Stimulated activated CD4-positive, alpha-beta T cell treated with anti-CD3 and anti-CD28 coated beads, Interleukin-1b, Interleukin-23, amount 100 ng/mL, for 4 hours (primary cell): ENCODE measurements around the gene THEMIS.

Experiments
- DNase-seq, 2 donors: peaks; one replicate each; pipeline ENCODE4 v3.0.0-alpha.2; 2020; ENCODE audit warnings: low read depth in 2 of 2

THEMIS gene

DNA sequence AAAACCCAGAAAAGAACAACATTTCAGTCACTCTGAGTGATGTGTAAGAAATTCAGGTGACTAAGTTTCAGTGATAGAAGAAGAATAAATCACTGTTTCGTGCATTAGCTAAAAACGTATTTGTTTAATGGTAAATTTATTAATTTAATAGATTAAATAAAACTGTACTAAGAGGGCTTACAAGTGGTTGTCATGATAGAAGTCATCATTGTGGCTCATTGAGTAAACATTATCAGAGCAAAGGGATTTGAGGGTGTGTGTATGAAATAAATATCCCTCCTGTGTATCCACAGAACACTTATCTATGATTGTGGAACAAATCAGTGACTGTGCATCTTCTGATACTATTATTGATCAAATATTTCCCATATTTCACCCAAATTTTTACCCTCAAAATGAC lies 40.1 kb downstream of the THEMIS start:
- DNase-seq, result no peak

DNA sequence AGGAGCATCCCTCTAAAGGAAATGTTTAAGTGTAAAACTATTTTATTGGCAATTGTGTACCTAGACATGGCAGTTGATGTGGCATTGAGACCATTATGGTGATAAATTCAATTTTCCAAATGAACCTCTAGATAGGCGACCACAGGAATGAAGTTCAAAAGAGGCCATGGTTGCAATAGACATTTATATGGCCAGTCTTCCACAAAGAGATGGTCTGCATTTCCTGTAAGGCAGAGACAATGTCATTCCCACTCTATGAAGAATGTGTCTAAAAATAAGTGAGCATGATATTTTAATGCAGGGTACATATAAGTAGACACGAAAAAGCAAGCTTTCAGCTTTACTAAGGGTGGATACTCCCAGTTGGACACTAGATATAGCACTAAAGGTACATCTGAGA lies 40.9 kb downstream of the THEMIS start:
- DNase-seq, result no peak

DNA sequence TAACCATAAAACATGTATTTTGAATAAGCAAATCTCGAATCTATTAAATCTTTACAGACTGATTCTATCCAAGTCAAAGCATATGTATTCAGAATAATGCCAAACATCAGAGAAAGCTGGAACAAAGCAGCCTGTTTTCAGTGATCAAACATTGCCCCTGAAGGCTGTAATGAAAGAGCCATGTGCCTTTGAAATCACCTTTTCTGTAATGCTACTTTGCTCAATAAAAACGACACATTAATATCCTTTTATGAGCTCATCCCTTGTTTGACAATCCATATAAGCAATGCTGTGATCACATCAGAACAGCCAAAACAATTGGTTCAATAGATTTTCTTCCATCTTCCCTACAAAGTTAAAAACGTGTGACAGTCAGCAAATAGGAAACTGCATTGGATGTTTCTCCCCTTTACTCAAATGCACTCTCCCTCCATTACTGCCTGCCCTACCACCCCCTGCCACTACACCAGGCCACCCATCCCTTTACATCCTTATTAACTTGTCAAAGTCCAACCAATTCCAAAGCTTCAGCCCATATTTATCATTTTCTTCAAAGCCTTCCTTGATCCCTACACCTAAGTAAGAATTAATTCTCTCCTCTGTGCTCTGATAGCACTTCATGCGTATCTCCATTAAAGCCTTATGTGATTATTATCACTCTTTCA lies 42.0 kb downstream of the THEMIS start:
- DNase-seq, result no peak

DNA sequence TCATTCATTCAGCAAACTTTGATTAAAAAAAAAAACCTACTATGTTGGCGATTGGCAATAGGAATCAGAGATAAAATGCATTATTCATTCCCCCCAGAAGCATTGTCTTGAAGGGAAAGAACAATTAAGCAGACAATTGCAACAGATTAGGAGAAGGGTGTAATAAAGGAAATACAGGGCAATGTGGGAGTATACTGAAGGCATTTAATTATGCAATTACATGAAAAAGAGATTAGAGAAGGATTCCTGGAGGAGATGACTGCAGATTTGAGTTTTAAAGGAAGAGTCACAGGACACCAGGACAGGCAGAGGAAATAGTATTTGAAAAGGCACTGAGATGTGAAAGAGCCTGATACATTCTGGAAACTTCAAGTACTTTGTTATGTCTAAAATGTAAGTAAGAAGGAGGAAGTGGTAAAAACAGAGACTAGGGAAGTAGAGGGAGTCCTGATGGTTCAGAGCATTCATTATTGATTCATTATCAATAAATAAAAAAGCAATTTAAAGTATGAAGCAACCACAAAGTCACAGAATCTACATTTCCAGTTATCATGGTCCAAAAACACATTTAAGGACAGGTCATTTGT lies 43.7 kb downstream of the THEMIS start:
- DNase-seq, result no peak

DNA sequence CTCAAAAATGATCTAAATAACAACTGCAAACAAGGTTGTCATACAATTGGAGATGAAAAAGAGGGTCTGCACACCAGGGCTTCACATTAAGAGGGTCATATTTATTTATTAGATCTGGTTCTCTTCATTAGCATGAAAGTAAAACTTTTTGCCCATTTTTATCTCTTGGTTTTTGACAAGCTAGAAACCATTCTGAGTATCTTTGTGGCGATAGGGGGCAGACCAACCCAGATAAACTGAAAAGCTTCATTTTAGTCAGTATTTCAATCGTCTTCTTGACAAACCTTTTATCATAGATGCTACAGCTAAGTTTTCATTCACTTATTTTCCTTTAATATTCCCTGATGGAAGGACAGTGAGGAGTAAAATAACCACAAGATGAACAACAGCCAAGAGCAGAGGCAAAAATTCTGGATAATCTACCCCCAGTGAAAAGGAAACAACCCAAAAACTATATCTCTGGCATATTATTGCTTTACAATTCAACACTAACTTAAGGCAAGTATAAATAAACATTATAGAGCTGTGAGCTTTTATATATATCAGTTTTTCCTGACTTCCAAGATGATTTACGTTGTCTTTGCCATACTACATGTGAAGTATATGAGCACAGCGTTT lies 45.2 kb downstream of the THEMIS start:
- DNase-seq, result peak in 1 of 2 donors; percentile 41

DNA sequence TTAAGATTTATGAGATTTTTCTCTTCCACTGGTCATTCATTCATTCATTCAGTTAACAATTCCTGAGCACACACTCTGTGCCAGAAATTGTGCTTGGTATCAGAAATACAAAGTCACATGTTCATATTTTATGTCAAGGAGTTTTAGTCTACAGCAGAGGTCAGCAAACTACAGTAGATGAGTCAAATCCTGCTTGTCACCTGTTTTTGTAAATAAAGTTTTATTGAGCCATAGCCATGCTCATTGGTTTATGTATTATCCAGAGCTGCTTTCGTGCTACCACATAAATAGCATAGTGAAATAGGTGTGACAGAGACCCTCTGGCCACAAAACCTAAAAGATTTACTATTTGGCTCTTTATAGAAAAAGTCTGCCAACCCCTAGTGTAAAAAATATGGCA lies 46.8 kb downstream of the THEMIS start:
- no peak for DNase-seq

DNA sequence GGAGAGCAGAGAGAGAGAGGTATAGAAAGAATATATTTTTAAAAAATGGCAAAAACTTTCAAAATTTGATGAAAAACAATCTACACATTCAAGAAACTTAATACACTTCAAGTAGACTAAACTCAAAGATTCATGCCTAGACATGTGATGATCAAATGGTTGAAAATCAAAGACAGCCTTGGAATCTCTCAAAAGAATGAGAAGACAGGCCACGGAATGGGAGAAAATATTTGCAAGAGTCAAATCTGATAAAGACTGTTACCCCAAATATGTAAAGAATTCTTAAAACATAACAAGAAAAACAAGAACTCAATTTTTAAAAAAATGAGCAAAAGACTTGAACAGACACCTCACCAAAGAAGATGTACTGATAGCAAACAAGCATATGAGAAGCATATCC lies 49.7 kb downstream of the THEMIS start:
- DNase-seq, result no peak

DNA sequence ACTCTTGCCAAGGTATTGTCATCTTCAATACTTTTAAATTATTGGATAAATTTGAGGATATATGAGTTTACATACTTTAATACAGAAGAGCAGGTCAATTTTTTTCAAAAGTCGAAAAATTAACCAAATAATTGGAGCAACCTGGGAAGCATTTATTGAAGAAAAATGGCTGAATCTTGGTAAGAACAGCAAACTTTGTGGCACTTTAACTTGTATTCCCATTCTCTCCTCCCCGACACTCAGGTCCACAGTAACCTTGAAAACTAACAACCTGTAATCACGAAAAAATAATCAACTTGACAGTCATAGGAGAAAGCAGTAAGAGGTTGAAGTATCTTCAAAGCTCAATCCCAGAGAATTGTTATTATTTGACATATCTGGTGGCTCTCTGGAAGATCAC lies 55.6 kb downstream of the THEMIS start:
- no peak for DNase-seq

DNA sequence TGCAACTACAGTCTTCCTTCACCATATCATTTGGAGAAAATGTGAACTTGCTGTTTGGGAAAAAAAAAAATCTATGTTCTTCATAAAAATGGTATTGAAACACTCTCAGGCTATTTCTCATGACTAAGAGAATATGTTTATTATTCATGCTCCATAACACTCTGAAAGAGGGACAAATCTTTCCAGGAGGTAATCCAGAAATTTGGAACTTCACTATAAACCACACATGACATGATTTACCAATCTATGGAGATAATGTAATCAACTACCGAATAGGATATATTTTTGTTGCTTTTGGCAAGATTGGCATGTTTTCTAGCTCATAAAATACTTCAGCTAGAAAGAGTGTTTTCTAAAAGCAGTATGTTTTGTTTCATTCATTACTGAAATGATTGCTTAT lies 56.3 kb downstream of the THEMIS start:
- no peak for DNase-seq

DNA sequence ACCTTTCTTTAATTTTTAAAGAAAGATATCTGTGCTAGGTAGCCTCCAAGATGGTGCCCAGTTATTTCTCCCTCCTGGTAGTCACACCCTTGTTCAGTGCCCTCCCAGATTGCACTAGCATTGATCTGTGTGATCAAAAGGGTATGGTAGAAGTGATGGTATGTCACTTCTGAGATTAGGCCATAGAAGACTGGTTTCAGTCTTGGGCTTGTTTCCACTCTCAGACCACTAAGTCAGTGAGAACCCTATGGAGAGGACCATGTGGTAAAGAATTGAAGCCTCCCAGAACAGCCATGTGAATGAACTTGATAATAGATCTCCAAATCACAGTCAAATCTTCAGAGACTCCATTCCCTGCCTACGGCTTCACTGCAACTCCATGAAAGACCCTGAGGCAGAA lies 57.3 kb downstream of the THEMIS start:
- DNase-seq, result no peak

DNA sequence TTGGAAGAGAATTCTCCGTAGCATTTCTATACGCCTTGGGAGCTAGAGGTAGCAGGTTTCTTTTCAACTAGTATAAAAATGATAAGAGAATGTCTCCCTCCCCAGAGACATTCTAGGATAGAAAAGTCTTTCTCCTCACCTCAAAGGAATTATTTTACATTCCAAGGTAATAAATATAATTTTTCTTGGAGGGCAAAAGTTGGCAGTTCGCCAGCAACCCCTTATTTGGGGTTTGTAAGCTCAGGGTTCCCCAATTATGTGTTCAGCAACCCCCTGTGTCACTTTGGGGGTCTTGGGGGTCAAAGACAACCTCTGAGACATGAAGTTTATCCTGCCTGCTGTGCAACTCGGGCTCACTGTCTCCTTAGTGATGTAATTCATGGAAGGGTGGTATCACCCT lies 58.3 kb downstream of the THEMIS start:
- DNase-seq, result no peak

DNA sequence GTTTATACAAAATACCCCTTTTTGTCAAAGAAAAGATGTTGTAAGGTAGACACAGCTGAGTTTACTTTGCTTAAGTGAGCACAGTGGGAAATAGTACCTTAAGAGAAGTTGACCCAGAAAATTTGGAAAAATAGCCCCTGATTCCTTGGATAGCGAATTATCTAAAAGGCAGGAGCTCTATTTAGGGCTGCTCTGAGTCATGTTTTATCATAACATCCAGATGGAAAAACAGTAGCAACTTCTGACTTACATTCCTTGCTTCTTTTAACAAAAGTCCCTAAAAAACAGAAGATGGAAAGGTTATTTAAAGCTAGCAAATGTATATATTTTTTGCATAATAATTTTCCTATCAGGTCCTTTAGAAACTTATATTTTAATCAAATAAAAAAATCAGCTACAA lies 59.0 kb downstream of the THEMIS start:
- no peak for DNase-seq

DNA sequence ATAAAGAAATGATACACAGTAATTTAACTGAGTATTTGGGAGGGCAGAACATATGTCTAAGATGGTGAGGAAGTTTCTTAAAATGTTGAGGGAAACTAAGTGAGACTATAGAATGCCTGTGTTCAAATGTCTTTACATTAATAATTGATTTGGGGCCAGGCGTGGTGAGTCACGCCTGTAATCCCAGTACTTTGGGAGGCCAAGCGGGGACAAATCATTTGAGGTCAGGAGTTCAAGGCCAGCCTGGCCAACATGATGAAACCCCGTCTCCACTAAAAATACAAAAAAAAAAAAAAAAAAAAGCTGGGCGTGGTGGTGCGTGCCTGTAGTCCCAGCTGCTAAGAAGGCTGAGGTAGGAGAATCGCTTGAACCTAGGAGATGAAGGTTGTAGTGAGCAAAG lies 66.7 kb downstream of the THEMIS start:
- no peak for DNase-seq

DNA sequence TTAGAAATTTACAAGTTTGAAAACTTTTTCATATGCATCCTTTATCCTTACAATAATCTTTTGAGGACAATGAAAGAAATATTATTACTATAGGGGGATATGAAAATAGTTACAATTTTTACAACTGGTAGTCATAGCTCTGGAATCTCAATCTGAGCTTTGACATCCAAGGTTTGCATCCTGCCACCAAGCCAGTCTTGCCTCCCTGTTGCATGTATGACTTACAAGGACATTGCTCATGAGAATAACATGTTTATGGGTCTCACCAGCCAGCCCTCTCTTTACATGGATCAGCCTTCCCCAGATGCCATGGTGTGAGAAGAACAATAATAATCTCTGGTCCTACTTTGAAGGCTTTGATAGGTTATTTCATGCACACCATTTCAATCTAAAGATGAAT lies 67.5 kb downstream of the THEMIS start:
- DNase-seq, result no peak

DNA sequence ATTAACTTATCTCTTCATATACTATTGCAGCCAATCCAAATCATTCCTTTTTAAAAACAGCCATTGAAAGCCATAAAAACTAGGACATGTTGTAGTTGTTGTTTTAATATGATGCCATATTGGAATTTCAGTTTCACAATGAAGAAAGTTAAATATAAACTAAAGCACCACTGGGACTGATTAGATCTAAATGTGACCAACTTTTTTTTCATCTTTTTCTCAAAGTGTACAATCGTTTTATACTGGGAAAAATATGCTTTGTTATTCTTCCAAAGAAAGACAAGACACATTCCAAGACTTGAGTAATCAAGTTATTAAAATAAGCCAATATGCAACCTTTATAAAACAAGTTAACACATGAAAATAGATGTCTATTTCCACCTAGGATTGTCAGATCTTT lies 68.5 kb downstream of the THEMIS start:
- no peak for DNase-seq

DNA sequence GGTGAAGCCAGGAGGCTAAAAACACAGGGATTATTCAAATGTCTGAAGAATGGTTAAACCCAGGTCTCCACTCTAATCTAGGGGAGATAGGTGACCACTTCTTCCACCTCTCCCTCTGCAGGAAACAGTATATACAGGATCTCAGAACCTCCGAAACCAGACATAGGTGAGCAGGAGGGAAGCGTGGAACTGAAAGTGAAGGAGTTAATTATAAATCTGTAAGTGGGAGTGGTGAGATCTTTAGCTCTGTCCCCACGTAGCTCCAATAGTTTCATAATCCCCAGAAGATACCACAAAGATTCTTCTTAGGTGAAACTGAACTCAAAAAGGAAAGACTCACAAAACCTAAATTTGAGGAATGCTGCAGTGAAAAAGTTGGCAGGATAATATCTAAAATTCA lies 76.8 kb downstream of the THEMIS start:
- no peak for DNase-seq

DNA sequence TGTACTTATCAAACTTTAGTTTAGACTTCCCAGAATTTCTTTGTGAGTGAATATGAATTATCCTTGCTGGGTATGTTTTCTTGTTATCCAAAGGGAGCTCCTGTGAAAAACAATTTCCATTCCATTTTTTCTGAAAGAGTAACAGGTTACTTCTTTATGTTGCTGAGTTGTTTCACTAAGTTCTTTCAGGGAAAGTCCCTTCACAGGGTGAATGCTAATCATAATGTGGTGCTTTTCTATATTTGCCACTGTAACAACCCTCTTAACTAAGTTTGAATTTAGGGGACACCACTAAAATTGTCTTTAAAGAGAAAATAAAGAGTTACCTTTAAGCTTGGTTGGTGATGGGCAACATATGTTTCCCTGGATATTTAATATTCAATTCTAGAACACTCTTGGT lies 79.4 kb downstream of the THEMIS start:
- no peak for DNase-seq

DNA sequence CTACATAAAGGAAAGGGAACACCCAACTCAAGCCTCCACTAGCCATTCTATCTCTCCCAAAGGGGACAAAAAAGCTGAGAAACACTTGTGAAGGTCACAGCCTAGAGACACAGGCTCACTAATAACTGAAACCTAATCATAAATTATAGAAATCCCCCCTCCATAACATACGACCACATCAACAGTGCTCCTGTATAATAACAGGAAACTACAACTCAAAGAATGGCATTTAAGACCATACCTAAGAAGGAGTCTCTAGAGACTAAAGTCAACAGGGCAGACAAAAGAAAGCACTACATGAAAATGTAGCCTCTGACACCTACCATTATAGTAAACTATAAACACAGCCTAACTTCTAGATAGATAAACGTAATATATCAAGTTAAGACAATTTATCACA lies 82.7 kb downstream of the THEMIS start:
- DNase-seq, result no peak

DNA sequence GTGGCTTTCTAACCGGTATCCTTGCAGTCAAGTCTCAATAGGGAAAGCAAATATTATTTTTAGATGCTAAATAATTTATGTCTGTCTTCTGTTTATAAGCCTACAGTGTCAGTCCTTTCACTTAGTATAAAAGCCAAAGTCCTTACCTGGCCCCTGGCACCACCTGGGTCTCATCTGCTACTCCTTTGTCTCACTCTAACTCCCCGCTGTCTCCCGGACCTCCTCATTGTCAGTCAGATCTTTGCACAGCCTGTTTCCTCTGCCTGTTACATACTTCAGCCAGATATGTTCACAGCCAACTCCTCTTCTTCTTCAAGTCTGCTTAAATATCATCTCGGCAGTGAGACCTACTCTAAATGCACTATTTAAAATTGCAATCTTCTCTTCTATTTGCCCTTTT lies 84.2 kb downstream of the THEMIS start:
- no peak for DNase-seq

DNA sequence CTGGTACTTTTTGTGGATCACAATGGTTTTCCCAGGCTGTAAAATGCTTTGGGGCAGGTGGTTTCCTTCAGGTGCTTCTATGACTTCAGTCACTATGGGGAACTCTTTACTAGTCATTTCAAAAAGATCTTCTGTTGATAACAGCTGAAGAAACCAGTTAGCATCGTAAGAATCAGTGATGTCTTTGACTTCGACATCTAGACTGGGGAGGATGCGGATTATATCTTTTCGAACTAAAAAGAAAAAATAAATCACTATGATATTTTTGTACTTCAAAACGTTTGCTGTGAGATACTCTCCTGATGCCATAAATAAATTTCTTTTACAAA lies 87.2 kb downstream of the THEMIS start:
- DNase-seq, result no peak

DNA sequence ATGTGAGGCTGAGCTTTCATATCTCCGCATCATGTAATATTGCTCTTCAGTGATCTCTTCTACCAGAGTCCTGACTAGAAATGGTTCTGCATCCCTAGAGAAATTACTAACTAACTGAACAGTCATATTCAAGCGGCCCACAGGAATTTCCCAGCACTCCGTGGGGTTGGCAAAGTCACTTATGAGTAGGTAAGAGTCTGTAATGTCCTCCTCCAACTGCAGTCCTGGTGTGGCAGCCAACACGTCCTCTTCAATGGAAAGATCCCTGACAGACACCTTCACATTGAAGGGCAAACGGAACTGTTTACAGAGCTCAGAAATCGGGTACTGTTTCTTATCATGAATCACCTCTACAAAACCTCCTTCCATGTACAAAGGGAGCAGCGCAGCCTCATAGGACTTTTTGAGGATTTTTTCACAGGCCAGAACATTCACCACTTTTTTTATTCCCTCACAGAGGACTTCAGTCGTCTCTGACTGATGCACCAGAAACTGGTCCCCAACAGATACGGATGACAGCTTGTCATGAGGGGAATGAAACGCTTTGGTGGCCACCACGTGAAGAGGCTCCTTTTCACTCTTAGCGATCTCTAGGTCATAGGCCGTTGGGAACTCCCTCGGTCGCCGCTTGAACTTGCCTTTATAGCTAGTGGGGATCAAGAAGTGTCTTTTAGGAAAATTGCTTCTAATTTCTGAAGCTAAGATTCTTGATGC lies 87.7 kb downstream of the THEMIS start:
- DNase-seq, result no peak

DNA sequence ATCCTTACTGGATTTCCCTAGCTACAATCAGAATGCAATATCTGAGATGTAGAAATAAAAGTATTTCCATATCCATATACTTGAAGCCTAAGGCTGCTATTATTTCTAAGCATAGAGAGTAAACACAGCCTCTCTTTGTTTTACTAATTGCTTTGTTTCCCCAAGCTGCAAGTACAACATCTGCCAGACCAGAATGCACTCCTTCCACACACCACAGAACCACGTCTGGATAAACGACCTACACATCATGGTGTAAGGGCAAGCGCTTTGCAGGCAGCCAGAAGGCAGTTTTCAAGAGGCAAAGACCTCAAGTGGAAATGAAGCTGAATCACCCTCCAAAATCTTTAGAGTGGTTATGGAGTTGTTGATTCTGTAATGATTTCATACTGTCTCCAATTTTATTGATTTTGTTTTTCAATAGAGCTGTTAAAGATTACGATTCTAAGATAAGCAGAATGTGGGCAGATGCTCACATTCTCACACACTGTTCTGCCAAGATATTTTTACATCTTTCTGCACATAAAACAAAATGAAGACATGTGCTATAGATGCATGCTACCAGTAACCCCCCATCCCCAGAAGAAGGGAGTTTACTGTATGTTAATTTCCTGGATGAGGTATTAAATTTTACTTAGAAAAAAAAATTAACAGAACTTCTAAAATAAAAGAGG lies 88.8 kb downstream of the THEMIS start:
- no peak for DNase-seq
